HEK293 (cell line): ENCODE data around the gene CTF1.
"Not testable (repeated sequence)": the region's sequence is repeated elsewhere in the genome, so short reads cannot be mapped to it uniquely, and the experiment has no call there.

Experiments used
- CTCF ChIP-seq: fragments of 450-650 bp; formaldehyde crosslinking; IDR thresholded peaks from 2 replicates; pipeline ENCODE4 v1.5.1; 2016; ENCODE audit warnings: missing biosample characterization, missing genetic modification characterization
- PRDM10 ChIP-seq: fragments of 450-650 bp; formaldehyde crosslinking; IDR thresholded peaks from 2 replicates; pipeline ENCODE4 v1.5.1; 2016; ENCODE audit warnings: missing biosample characterization, missing genetic modification characterization
- SETDB1 ChIP-seq: IDR thresholded peaks from one replicate; pipeline ENCODE4 v1.6.1; 2017; ENCODE audit warnings: mild to moderate bottlenecking, low read length, moderate library complexity, mixed read lengths; ENCODE audit not compliant: insufficient read length
- SP3 ChIP-seq: fragments of 450-650 bp; formaldehyde crosslinking; IDR thresholded peaks from 2 replicates; pipeline ENCODE4 v1.5.1; 2016; ENCODE audit warnings: missing biosample characterization, missing genetic modification characterization
- YY1 ChIP-seq: fragments of 450-650 bp; formaldehyde crosslinking; IDR thresholded peaks from 2 replicates; pipeline ENCODE4 v1.5.1; 2018; ENCODE audit warnings: missing biosample characterization, missing genetic modification characterization
- ZNF426 ChIP-seq: fragments of 450-650 bp; formaldehyde crosslinking; IDR thresholded peaks from 2 replicates; pipeline ENCODE4 v1.5.1; 2017; ENCODE audit warnings: missing biosample characterization, missing genetic modification characterization, mild to moderate bottlenecking, inconsistent platforms, moderate library complexity
- ZNF549 ChIP-seq: fragments of 450-650 bp; IDR thresholded peaks from 2 replicates; pipeline ENCODE4 v1.5.1; 2018; ENCODE audit warnings: missing biosample characterization, missing genetic modification characterization, mild to moderate bottlenecking, inconsistent platforms, moderate library complexity
- ZNF707 ChIP-seq: fragments of 450-650 bp; formaldehyde crosslinking; IDR thresholded peaks from 2 replicates; pipeline ENCODE4 v1.5.1; 2016; ENCODE audit warnings: missing biosample characterization, missing genetic modification characterization

GRCh38 chr16:30939571-30939970 is 43.2 kb downstream of the CTF1 start:
- not testable (repeated sequence) for TF ChIP-seq CTCF (tag by site-specific recombination); ZNF707 (tag by site-specific recombination); PRDM10 (tag by site-specific recombination); ZNF426 (tag by site-specific recombination); SP3 (tag by site-specific recombination); SETDB1; YY1; ZNF549 (tag by site-specific recombination)
